HEK293T (cell line): ENCODE results near the gene THAP7.
"Not testable (repeated sequence)": the region's sequence is repeated elsewhere in the genome, so short reads cannot be mapped to it uniquely, and the experiment has no call there.

Experiments used
- CTCF ChIA-PET: fragments of 350-600 bp; formaldehyde crosslinking; extraction: SDS; loops from one replicate; lab custom pipeline; 2021; ENCODE audit warnings: antibody characterized with exemption, inconsistent platforms; lab: Yijun Ruan, JAX
- POLR2A ChIA-PET: fragments of 350-600 bp; formaldehyde crosslinking; extraction: SDS; loops from one replicate; lab custom pipeline; 2020; ENCODE audit warnings: antibody characterized with exemption, inconsistent platforms; lab: Yijun Ruan, JAX
- DNase-seq: peaks from one replicate; pipeline ENCODE4 v3.0.0; 2012; ENCODE audit warnings: mixed read lengths; ENCODE audit errors: extremely low spot score
- ARNT ChIP-seq: fragments of 450-650 bp; IDR thresholded peaks from 2 replicates; pipeline ENCODE4 v1.6.1; 2017; ENCODE audit warnings: mild to moderate bottlenecking
- BHLHE40 ChIP-seq: fragments of 450-650 bp; IDR thresholded peaks from 2 replicates; pipeline ENCODE4 v1.6.1; 2016; ENCODE audit warnings: mild to moderate bottlenecking, moderate library complexity, borderline replicate concordance
- CTBP1 ChIP-seq: fragments of 450-650 bp; IDR thresholded peaks from 2 replicates; pipeline ENCODE4 v1.6.1; 2016; ENCODE audit warnings: borderline replicate concordance
- ELF4 ChIP-seq: fragments of 450-650 bp; IDR thresholded peaks from 2 replicates; pipeline ENCODE4 v1.6.1; 2017; ENCODE audit warnings: antibody characterized with exemption
- FOXA1 ChIP-seq: fragments of 450-650 bp; IDR thresholded peaks from 2 replicates; pipeline ENCODE4 v1.6.1; 2016; ENCODE audit warnings: mild to moderate bottlenecking
- FOXK2 ChIP-seq: fragments of 450-650 bp; IDR thresholded peaks from 2 replicates; pipeline ENCODE4 v1.6.1; 2016; ENCODE audit warnings: mild to moderate bottlenecking
- FOXM1 ChIP-seq: fragments of 450-650 bp; IDR thresholded peaks from 2 replicates; pipeline ENCODE4 v1.6.1; 2017; ENCODE audit warnings: mild to moderate bottlenecking, borderline replicate concordance
- HDGF ChIP-seq: fragments of 450-650 bp; IDR thresholded peaks from 2 replicates; pipeline ENCODE4 v1.6.1; 2017; ENCODE audit warnings: antibody characterized with exemption, borderline replicate concordance
- L3MBTL2 ChIP-seq: fragments of 450-650 bp; conservative IDR thresholded peaks from 2 replicates; pipeline ENCODE4 v1.6.1; 2016; ENCODE audit warnings: mild to moderate bottlenecking
- LEF1 ChIP-seq: fragments of 450-650 bp; IDR thresholded peaks from 2 replicates; pipeline ENCODE4 v1.6.1; 2017; ENCODE audit warnings: mild to moderate bottlenecking, borderline replicate concordance
- NFRKB ChIP-seq: fragments of 450-650 bp; IDR thresholded peaks from 2 replicates; pipeline ENCODE4 v1.6.1; 2016; ENCODE audit warnings: mild to moderate bottlenecking, moderate library complexity
- PKNOX1 ChIP-seq: fragments of 450-650 bp; IDR thresholded peaks from 2 replicates; pipeline ENCODE4 v1.6.1; 2016
- SP1 ChIP-seq: fragments of 450-650 bp; IDR thresholded peaks from 2 replicates; pipeline ENCODE4 v1.6.1; 2017
- SUZ12 ChIP-seq: fragments of 450-650 bp; IDR thresholded peaks from 2 replicates; pipeline ENCODE4 v1.6.1; 2016; ENCODE audit warnings: mild to moderate bottlenecking
- TARDBP ChIP-seq: fragments of 450-650 bp; IDR thresholded peaks from 2 replicates; pipeline ENCODE4 v1.6.1; 2016
- ZNF384 ChIP-seq: fragments of 450-650 bp; IDR thresholded peaks from 2 replicates; pipeline ENCODE4 v1.6.1; 2016

The THAP7 gene

GRCh38 chr22:21044931-21045584 lies 43.1 kb upstream of the THAP7 start:
- ChIA-PET POLR2A (interaction anchor here (1.4 to 2.1 kb wide), 3 partner anchors 43 to 63 kb away, joined by 5 to 7 read pairs (median 5); partner anchors contain the start of genes LZTR1 and THAP7), CTCF (no interaction called here)
- TF ChIP-seq ARNT (no peak), FOXK2 (no peak), ZNF384 (no peak), L3MBTL2 (no peak), FOXA1 (no peak), SP1 (no peak), CTBP1 (no peak), NFRKB (no peak), PKNOX1 (no peak), FOXM1 (no peak), TARDBP (no peak), ELF4 (no peak), LEF1 (no peak), BHLHE40 (no peak)
- DNase-seq = no peak

GRCh38 chr22:21043860-21044535 lies 42.1 kb upstream of the THAP7 start:
- no peak for DNase-seq
- ChIA-PET POLR2A (no interaction called here), CTCF (no interaction called here)
- TF ChIP-seq SUZ12 = no peak
- no peak for TF ChIP-seq ZNF384
- no peak for TF ChIP-seq BHLHE40
- no peak for TF ChIP-seq L3MBTL2
- no peak for TF ChIP-seq FOXK2
- no peak for TF ChIP-seq FOXA1
- no peak for TF ChIP-seq CTBP1
- TF ChIP-seq HDGF = no peak
- TF ChIP-seq LEF1 = no peak
- TF ChIP-seq FOXM1 = no peak
- TF ChIP-seq ELF4 = no peak
- no peak for TF ChIP-seq PKNOX1
- no peak for TF ChIP-seq NFRKB
- no peak for TF ChIP-seq TARDBP
- no peak for TF ChIP-seq SP1
- no peak for TF ChIP-seq ARNT

- POLR2A ChIA-PET = no interaction called here
- DNase-seq = no peak
- CTCF ChIA-PET = no interaction called here
- no peak for TF ChIP-seq TARDBP
- TF ChIP-seq ELF4 = no peak
- no peak for TF ChIP-seq SP1
Observed at GRCh38 chr22:21042978-21043859, 41.3 kb upstream of the THAP7 start.

- POLR2A ChIA-PET = interaction anchor here (1.2 kb wide), 1 partner anchor 60 kb away, joined by 4 read pairs; the partner anchor contains the start of gene LZTR1
- TF ChIP-seq LEF1 (no peak), SP1 (no peak), CTBP1 (no peak), FOXM1 (no peak), NFRKB (no peak), TARDBP (no peak), ELF4 (no peak), SUZ12 (no peak), HDGF (no peak), ARNT (no peak), ZNF384 (no peak)
- CTCF ChIA-PET = interaction anchor here (0.5 kb wide), 1 partner anchor 738 kb away, joined by 4 read pairs; no protein-coding TSS in a partner anchor
- no peak for DNase-seq
Observed at GRCh38 chr22:21041937-21042336, 40.0 kb upstream of the THAP7 start.

- POLR2A ChIA-PET = interaction anchor here (1.6 kb wide), 1 partner anchor 57 kb away, joined by 4 read pairs; the partner anchor contains the start of gene LZTR1
- CTCF ChIA-PET, DNase-seq: not testable (repeated sequence)
Observed at GRCh38 chr22:21039158-21039557, 37.2 kb upstream of the THAP7 start.

- no peak for TF ChIP-seq ZNF384
- TF ChIP-seq ELF4 = no peak
- no peak for TF ChIP-seq L3MBTL2
- TF ChIP-seq SUZ12 = no peak
- TF ChIP-seq SP1 = no peak
- no peak for TF ChIP-seq HDGF
- no peak for TF ChIP-seq FOXM1
- no peak for TF ChIP-seq NFRKB
- TF ChIP-seq LEF1 = no peak
- no peak for TF ChIP-seq TARDBP
- no peak for TF ChIP-seq FOXK2
- TF ChIP-seq FOXA1 = no peak
- ChIA-PET POLR2A (interaction anchor here (1.7 kb wide), 1 partner anchor 36 kb away, joined by 7 read pairs; the partner anchor contains the start of gene THAP7), CTCF (no interaction called here)
- no peak for DNase-seq
Observed at GRCh38 chr22:21038405-21038804, 36.5 kb upstream of the THAP7 start.
